ENCODE data around the gene DRP2.
"Not testable (repeated sequence)": the region's sequence is repeated elsewhere in the genome, so short reads cannot be mapped to it uniquely, and the experiment has no call there.

Gene DRP2

GRCh38 chrX:101274198-101274597 lies 54.6 kb downstream of the DRP2 start:
- Histone ChIP-seq H3K4me3 (ENCODE audit: low read depth in 1 of 2, low read length in 2 of 2) (no peak overlapping the region), H3K9me3 (ENCODE audit: control insufficient read depth in 1 of 2, low read length in 2 of 2) (no peaks in the 10 kb centered on the region), H3K9ac (ENCODE audit: low read depth in 1 of 2, low read length in 2 of 2) (no peak overlapping the region), H3K36me3 (ENCODE audit: control insufficient read depth in 1 of 2, insufficient read depth in 2 of 2, low read length in 2 of 2) (no peaks in the 10 kb centered on the region), H3K4me1 (ENCODE audit: control insufficient read depth in 1 of 2, insufficient read depth in 2 of 2, low read length in 2 of 2) (no peaks in the 10 kb centered on the region), H3K27me3 (ENCODE audit: control insufficient read depth in 1 of 2, insufficient read depth in 2 of 2, low read length in 2 of 2) (no peaks in the 10 kb centered on the region), H3K27ac (ENCODE audit: low read depth, low read length) (no peak overlapping the region)

DNA sequence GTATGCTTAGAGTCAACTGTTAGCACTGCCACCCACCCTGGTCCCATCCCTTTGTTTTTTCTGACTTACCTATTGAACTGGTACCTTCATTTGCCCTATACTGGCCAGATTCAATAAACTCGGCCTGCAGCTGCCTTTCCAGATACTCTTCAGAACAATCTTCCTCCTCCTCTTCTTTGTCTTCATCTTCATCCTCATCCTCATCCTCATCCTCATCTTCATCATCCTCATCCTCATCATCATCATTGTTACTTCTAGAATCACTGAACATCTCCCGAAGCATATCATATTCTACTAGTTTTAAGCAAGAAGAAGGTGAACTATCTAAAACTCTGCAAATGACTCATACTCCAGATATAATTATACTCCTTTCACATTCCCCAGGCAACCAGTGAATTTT lies 56.7 kb downstream of the DRP2 start:
- H3K9me3 ChIP-seq (ENCODE audit: control insufficient read depth in 1 of 2, low read length in 2 of 2), result no peaks in the 10 kb centered on the region
- no peak overlapping the region for H3K27ac ChIP-seq (ENCODE audit: low read depth, low read length)
- no peaks in the 10 kb centered on the region for H3K27me3 ChIP-seq (ENCODE audit: control insufficient read depth in 1 of 2, insufficient read depth in 2 of 2, low read length in 2 of 2)
- no peaks in the 10 kb centered on the region for H3K36me3 ChIP-seq (ENCODE audit: control insufficient read depth in 1 of 2, insufficient read depth in 2 of 2, low read length in 2 of 2)
- H3K4me1 ChIP-seq (ENCODE audit: control insufficient read depth in 1 of 2, insufficient read depth in 2 of 2, low read length in 2 of 2), result no peaks in the 10 kb centered on the region
- H3K9ac ChIP-seq (ENCODE audit: low read depth in 1 of 2, low read length in 2 of 2), result no peak overlapping the region
- no peak overlapping the region for H3K4me3 ChIP-seq (ENCODE audit: low read depth in 1 of 2, low read length in 2 of 2)

- Histone ChIP-seq H3K4me1 (ENCODE audit: control insufficient read depth in 1 of 2, insufficient read depth in 2 of 2, low read length in 2 of 2) (no peaks in the 10 kb centered on the region), H3K27ac (ENCODE audit: low read depth, low read length) (no peak overlapping the region), H3K9ac (ENCODE audit: low read depth in 1 of 2, low read length in 2 of 2) (no peak overlapping the region), H3K36me3 (ENCODE audit: control insufficient read depth in 1 of 2, insufficient read depth in 2 of 2, low read length in 2 of 2) (no peaks in the 10 kb centered on the region), H3K9me3 (ENCODE audit: control insufficient read depth in 1 of 2, low read length in 2 of 2) (no peaks in the 10 kb centered on the region), H3K27me3 (ENCODE audit: control insufficient read depth in 1 of 2, insufficient read depth in 2 of 2, low read length in 2 of 2) (no peaks in the 10 kb centered on the region), H3K4me3 (ENCODE audit: low read depth in 1 of 2, low read length in 2 of 2) (no peak overlapping the region)
Observed at GRCh38 chrX:101287402-101287801, 67.8 kb downstream of the DRP2 start.

DNA sequence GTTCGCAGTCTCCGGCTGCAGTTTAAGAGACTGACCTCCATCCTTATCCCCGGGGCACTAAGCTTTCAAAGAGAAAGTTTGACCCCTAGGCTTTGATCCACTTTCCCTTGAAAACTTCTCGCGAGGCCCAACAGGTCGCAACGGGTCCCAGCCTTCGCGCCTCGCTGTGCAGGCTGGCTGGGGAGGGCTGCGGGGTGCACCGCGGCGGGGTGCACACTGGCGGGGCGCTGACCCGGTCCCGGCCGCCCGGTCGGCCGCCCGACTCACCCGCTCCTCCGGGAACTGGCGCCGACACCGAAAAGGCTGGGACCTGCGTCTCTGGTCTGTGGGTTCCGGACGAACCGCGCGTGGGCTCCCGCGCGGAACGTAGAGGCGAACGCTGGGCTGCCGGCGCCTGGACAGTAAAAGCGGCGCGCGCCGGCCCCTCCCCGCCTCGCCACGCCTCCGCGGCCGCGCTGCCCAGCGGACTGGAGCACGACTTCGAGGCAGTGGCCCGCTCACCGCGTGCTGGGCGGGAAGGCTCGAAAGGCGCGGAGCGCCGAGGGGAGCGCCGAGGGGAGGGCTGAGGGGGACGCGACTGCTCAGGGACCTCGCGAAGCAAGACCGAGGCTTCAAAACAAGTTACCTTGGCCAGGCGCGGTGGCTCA lies 71.5 kb downstream of the DRP2 start, which contains the start of gene TAF7L:
TSS of gene TAF7L (minus strand) at position 378 of the 647 bp plus-strand sequence. CDS start 3,791 bp downstream, outside the sequence.
- Histone ChIP-seq H3K27me3 (ENCODE audit: control insufficient read depth in 1 of 2, insufficient read depth in 2 of 2, low read length in 2 of 2) (no peaks in the 10 kb centered on the region), H3K4me3 (ENCODE audit: low read depth in 1 of 2, low read length in 2 of 2) (no peak within 1 kb of the TSS), H3K27ac (ENCODE audit: low read depth, low read length) (no peak within 1 kb of the TSS), H3K9me3 (ENCODE audit: control insufficient read depth in 1 of 2, low read length in 2 of 2) (no peaks in the 10 kb centered on the region), H3K9ac (ENCODE audit: low read depth in 1 of 2, low read length in 2 of 2) (no peak within 1 kb of the TSS), H3K36me3 (ENCODE audit: control insufficient read depth in 1 of 2, insufficient read depth in 2 of 2, low read length in 2 of 2) (no peaks in the 10 kb centered on the region), H3K4me1 (ENCODE audit: control insufficient read depth in 1 of 2, insufficient read depth in 2 of 2, low read length in 2 of 2) (no peaks in the 10 kb centered on the region)

- H3K4me1 ChIP-seq (ENCODE audit: control insufficient read depth in 1 of 2, insufficient read depth in 2 of 2, low read length in 2 of 2); H3K9me3 ChIP-seq (ENCODE audit: control insufficient read depth in 1 of 2, low read length in 2 of 2); H3K36me3 ChIP-seq (ENCODE audit: control insufficient read depth in 1 of 2, insufficient read depth in 2 of 2, low read length in 2 of 2); H3K27me3 ChIP-seq (ENCODE audit: control insufficient read depth in 1 of 2, insufficient read depth in 2 of 2, low read length in 2 of 2); H3K4me3 ChIP-seq (ENCODE audit: low read depth in 1 of 2, low read length in 2 of 2); H3K27ac ChIP-seq (ENCODE audit: low read depth, low read length); H3K9ac ChIP-seq (ENCODE audit: low read depth in 1 of 2, low read length in 2 of 2): not testable (repeated sequence)
Observed at GRCh38 chrX:101295603-101296002, 76.0 kb downstream of the DRP2 start.

GRCh38 chrX:101303790-101304189 lies 84.2 kb downstream of the DRP2 start:
- Histone ChIP-seq H3K4me3 (ENCODE audit: low read depth in 1 of 2, low read length in 2 of 2) (no peak overlapping the region), H3K27ac (ENCODE audit: low read depth, low read length) (no peak overlapping the region), H3K4me1 (ENCODE audit: control insufficient read depth in 1 of 2, insufficient read depth in 2 of 2, low read length in 2 of 2) (no peaks in the 10 kb centered on the region), H3K9ac (ENCODE audit: low read depth in 1 of 2, low read length in 2 of 2) (no peak overlapping the region), H3K27me3 (ENCODE audit: control insufficient read depth in 1 of 2, insufficient read depth in 2 of 2, low read length in 2 of 2) (no peaks in the 10 kb centered on the region), H3K36me3 (ENCODE audit: control insufficient read depth in 1 of 2, insufficient read depth in 2 of 2, low read length in 2 of 2) (no peaks in the 10 kb centered on the region), H3K9me3 (ENCODE audit: control insufficient read depth in 1 of 2, low read length in 2 of 2) (no peaks in the 10 kb centered on the region)
